ENCODE data around the gene AHCTF1. TPM values are rescaled to one million over a fixed set of nuclear protein-coding genes. Genes with fewer than 3 reads are reported as not detected.

The AHCTF1 gene
- total and polyA plus RNA-seq, 2 donors (not counting 3 experiments of a cell fraction or from before 2014, with no cell fraction given) = 5.5 to 32.1 TPM

DNA sequence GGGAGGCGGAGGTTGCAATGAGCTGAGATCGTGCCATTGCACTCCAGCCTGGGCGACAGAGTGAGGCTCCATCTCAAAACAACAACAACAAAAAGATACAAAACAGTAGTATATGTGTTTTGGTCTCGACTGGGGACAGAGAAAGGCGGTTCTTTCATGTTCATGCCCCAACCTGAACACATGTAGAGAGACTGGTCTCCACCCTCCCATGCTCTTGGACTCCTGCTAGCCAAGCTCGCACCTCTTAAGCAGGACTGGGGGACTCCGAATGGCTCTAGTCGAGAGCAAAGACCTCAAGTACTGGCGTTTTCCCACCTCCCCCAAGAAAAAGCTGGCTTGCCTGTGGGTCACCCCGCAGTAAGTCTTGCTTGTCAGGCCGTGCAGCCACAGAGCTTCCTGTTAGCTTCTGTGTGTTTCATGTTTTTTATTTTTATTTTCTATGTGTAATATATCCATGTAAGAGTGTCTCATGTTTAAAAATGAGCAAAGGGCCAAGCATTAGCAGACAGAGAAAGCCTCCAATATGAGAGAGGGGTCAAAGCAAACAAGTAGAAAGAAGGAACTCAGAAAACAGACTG is 116.0 kb downstream of the AHCTF1 start:
- H3K4me2 ChIP-seq (ENCODE audit: insufficient read depth, low read length) = no peak overlapping the region
- H3K36me3 ChIP-seq (ENCODE audit: control insufficient read depth in 2 of 2, extremely low read depth in 1 of 2, insufficient read depth in 2 of 2, low read length in 2 of 2) = no peaks in the 10 kb centered on the region
- peaks cover 1 to 2% of the 10 kb centered on the region in 2 experiments for H3K27me3 ChIP-seq (ENCODE audit: control insufficient read depth in 2 of 2, insufficient read depth in 2 of 2, low read length in 2 of 2)
- dilution Hi-C loops (cut with MboI; ENCODE audit: extremely low pct_ligation_motif_present, low sequenced_read_pairs) (no loop called here), intact Hi-C loops (cut with micrococcal nuclease) (no loop called here)
- H3K79me2 ChIP-seq (ENCODE audit: control insufficient read depth, insufficient read depth, low read length) = no peaks in the 10 kb centered on the region
- H3K9me1 ChIP-seq (replicated peaks; ENCODE audit: control insufficient read depth, extremely low read depth, insufficient read depth, low read length) = no peaks in the 10 kb centered on the region
- no peak overlapping the region for H3K9ac ChIP-seq (replicated peaks; ENCODE audit: extremely low read depth, insufficient read depth, low read length)
- no TSS peak for BruUV-seq (replicated peaks)
- no peaks in the 10 kb centered on the region for H3K4me1 ChIP-seq (ENCODE audit: control insufficient read depth, extremely low read depth, insufficient read depth, low read length)
- no peaks in the 10 kb centered on the region for H4K20me1 ChIP-seq (replicated peaks; ENCODE audit: control insufficient read depth, extremely low read depth, insufficient read depth, low read length)
- H2AFZ ChIP-seq (ENCODE audit: low read depth, low read length) = no peak overlapping the region
- TF ChIP-seq FOS (IDR thresholded peaks at IDR 0.05; ENCODE audit: borderline replicate concordance, insufficient read depth, low read length) (no peak), MYC (IDR thresholded peaks at IDR 0.05; ENCODE audit: low read depth, low read length) (no peak), POLR2A (IDR thresholded peaks at IDR 0.05; ENCODE audit: low read depth, low read length) (no peak), GATA2 (IDR thresholded peaks at IDR 0.05; ENCODE audit: insufficient read depth, insufficient read length, low read depth, low read length) (no peak)
- TF ChIP-seq, protein P1, sequence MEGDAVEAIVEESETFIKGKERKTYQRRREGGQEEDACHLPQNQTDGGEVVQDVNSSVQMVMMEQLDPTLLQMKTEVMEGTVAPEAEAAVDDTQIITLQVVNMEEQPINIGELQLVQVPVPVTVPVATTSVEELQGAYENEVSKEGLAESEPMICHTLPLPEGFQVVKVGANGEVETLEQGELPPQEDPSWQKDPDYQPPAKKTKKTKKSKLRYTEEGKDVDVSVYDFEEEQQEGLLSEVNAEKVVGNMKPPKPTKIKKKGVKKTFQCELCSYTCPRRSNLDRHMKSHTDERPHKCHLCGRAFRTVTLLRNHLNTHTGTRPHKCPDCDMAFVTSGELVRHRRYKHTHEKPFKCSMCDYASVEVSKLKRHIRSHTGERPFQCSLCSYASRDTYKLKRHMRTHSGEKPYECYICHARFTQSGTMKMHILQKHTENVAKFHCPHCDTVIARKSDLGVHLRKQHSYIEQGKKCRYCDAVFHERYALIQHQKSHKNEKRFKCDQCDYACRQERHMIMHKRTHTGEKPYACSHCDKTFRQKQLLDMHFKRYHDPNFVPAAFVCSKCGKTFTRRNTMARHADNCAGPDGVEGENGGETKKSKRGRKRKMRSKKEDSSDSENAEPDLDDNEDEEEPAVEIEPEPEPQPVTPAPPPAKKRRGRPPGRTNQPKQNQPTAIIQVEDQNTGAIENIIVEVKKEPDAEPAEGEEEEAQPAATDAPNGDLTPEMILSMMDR (IDR thresholded peaks at IDR 0.05; ENCODE audit: extremely low read depth in 1 of 2, insufficient read depth in 1 of 2, low read depth in 1 of 2, low read length in 2 of 2) = no peak
- H3K27ac ChIP-seq (ENCODE audit: insufficient read depth, low read depth, low read length) = no peak overlapping the region
- FAIRE-seq (no peak), DNase-seq (ENCODE audit: low read depth, low spot score) (no peak)
- no peaks in the 10 kb centered on the region for H3K9me3 ChIP-seq (replicated peaks; ENCODE audit: control insufficient read depth, insufficient read depth, low read length)
- CTCF ChIA-PET = interaction anchor here (0.6 kb wide), 1 partner anchor 26 kb away, joined by 4 read pairs; no protein-coding TSS in a partner anchor
- H3K4me3 ChIP-seq (replicated peaks in 1 of 3; ENCODE audit: insufficient read depth in 1 of 3, low read depth in 1 of 3, low read length in 3 of 3) = no peak overlapping the region
- POLR2A ChIA-PET = no interaction called here

DNA sequence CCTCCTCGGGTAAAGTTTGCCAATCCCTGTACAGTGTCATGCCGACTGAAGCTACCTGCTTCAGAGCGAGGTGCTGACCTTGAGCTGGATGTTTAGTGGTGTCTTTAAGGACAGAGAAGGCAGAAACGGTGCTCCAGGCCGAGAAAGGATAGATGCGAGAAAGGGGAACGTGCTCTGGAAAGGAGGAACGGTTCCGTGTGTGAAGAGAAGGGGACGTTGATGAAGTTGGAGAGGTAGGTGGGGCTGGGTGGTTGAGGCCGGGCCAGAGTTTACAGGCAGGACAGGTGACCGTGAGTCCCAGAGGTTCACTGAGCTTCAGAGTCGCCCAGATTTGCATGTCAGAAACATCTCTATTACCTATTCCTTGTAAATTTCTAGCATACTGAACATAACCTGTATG is 116.9 kb downstream of the AHCTF1 start:
- no peak for FAIRE-seq
- intact Hi-C loops (cut with micrococcal nuclease) (no loop called here), dilution Hi-C loops (cut with MboI; ENCODE audit: extremely low pct_ligation_motif_present, low sequenced_read_pairs) (no loop called here)

More for the DNA sequence above, 116.9 kb downstream of the AHCTF1 start:
- no peak overlapping the region for H3K4me3 ChIP-seq (replicated peaks in 1 of 3; ENCODE audit: insufficient read depth in 1 of 3, low read depth in 1 of 3, low read length in 3 of 3)
- no TSS peak for BruUV-seq (replicated peaks)
- no peaks in the 10 kb centered on the region for H3K9me3 ChIP-seq (replicated peaks; ENCODE audit: control insufficient read depth, insufficient read depth, low read length)
- no peaks in the 10 kb centered on the region for H3K9me1 ChIP-seq (replicated peaks; ENCODE audit: control insufficient read depth, extremely low read depth, insufficient read depth, low read length)
- H3K27me3 ChIP-seq (ENCODE audit: control insufficient read depth in 2 of 2, insufficient read depth in 2 of 2, low read length in 2 of 2) = peaks cover 0 to 2% of the 10 kb centered on the region in 2 experiments
- TF ChIP-seq POLR2A (IDR thresholded peaks at IDR 0.05; ENCODE audit: low read depth, low read length) (no peak), EZH2 (IDR thresholded peaks at IDR 0.05; ENCODE audit: borderline replicate concordance, low read depth, low read length, severe bottlenecking) (no peak), MYC (IDR thresholded peaks at IDR 0.05; ENCODE audit: low read depth, low read length) (no peak), GATA2 (IDR thresholded peaks at IDR 0.05; ENCODE audit: insufficient read depth, insufficient read length, low read depth, low read length) (no peak), FOS (IDR thresholded peaks at IDR 0.05; ENCODE audit: borderline replicate concordance, insufficient read depth, low read length) (no peak), POLR2AphosphoS5 (IDR thresholded peaks at IDR 0.05; ENCODE audit: insufficient read depth, low read depth, low read length) (no peak)
- TF ChIP-seq, protein P1 (IDR thresholded peaks at IDR 0.05; ENCODE audit: extremely low read depth in 1 of 2, insufficient read depth in 1 of 2, low read depth in 1 of 2, low read length in 2 of 2) = no peak
- TF ChIP-seq, protein P2, sequence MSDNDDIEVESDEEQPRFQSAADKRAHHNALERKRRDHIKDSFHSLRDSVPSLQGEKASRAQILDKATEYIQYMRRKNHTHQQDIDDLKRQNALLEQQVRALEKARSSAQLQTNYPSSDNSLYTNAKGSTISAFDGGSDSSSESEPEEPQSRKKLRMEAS (IDR thresholded peaks at IDR 0.05; ENCODE audit: insufficient read depth, insufficient read length) = no peak
- no peaks in the 10 kb centered on the region for H3K36me3 ChIP-seq (ENCODE audit: control insufficient read depth in 2 of 2, extremely low read depth in 1 of 2, insufficient read depth in 2 of 2, low read length in 2 of 2)
- ChIA-PET POLR2A (no interaction called here), CTCF (interaction anchor here (0.6 kb wide), 1 partner anchor 27 kb away, joined by 4 read pairs; no protein-coding TSS in a partner anchor)
- no peak overlapping the region for H2AFZ ChIP-seq (ENCODE audit: low read depth, low read length)
- no peak overlapping the region for H3K4me2 ChIP-seq (ENCODE audit: insufficient read depth, low read length)
- H3K79me2 ChIP-seq (ENCODE audit: control insufficient read depth, insufficient read depth, low read length) = no peaks in the 10 kb centered on the region
- H4K20me1 ChIP-seq (replicated peaks; ENCODE audit: control insufficient read depth, extremely low read depth, insufficient read depth, low read length) = no peaks in the 10 kb centered on the region
- no peaks in the 10 kb centered on the region for H3K4me1 ChIP-seq (ENCODE audit: control insufficient read depth, extremely low read depth, insufficient read depth, low read length)
- no peak for DNase-seq (ENCODE audit: low read depth, low spot score)
- H3K27ac ChIP-seq (ENCODE audit: insufficient read depth, low read depth, low read length) = no peak overlapping the region
- H3K9ac ChIP-seq (replicated peaks; ENCODE audit: extremely low read depth, insufficient read depth, low read length) = no peak overlapping the region

All from endothelial cell of umbilical vein (primary cell).